CD14-positive monocyte (primary cell): ENCODE results near the gene CLVS2. TPM values are rescaled to one million over a fixed set of nuclear protein-coding genes. Genes with fewer than 3 reads are reported as not detected.

Experiments
- DNase-seq, 3 donors: peaks; one replicate each; pipeline ENCODE4 v3.0.0-alpha.2; 2011 to 2022
- H2AFZ ChIP-seq: 2 replicates; pipeline ENCODE4 v1.6.0; 2012; ENCODE audit warnings: mild to moderate bottlenecking, low read depth, low read length, inconsistent platforms; ENCODE audit not compliant: insufficient read depth, poor library complexity, severe bottlenecking
- H3K27ac ChIP-seq, 2 donors: 1 replicate in 1 of 2; 2 replicates in 1 of 2; pipeline ENCODE4 v1.5.1; 2012 to 2013; ENCODE audit warnings: low read length in 2 of 2, control low read depth in 1 of 2, inconsistent platforms in 1 of 2, low read depth in 1 of 2, mild to moderate bottlenecking in 1 of 2
- H3K27me3 ChIP-seq, 2 donors: one replicate each; pipeline versions ENCODE4 v1.6.0 to v1.6.1; 2011 to 2013; ENCODE audit warnings: low read length in 2 of 2; ENCODE audit not compliant: control insufficient read depth in 2 of 2, insufficient read depth in 2 of 2
- H3K36me3 ChIP-seq, 2 donors: replicated peaks in 1 of 2; 1 replicate in 1 of 2; 2 replicates in 1 of 2; pipeline versions ENCODE4 v1.5.1 to v1.6.1; 2012 to 2013; ENCODE audit warnings: low read length in 2 of 2, control low read depth in 1 of 2, inconsistent platforms in 1 of 2, mild to moderate bottlenecking in 1 of 2; ENCODE audit not compliant: insufficient read depth in 2 of 2, control insufficient read depth in 1 of 2
- H3K4me1 ChIP-seq, 2 donors: 1 replicate in 1 of 2; 2 replicates in 1 of 2; pipeline versions ENCODE4 v1.5.1 to v1.6.1; 2012 to 2013; ENCODE audit warnings: low read length in 2 of 2, control low read depth in 1 of 2, inconsistent platforms in 1 of 2, mild to moderate bottlenecking in 1 of 2, moderate library complexity in 1 of 2; ENCODE audit not compliant: insufficient read depth in 2 of 2, control insufficient read depth in 1 of 2
- H3K4me2 ChIP-seq: replicated peaks from 2 replicates; pipeline ENCODE3; 2012; ENCODE audit warnings: low read length, moderate library complexity, mild to moderate bottlenecking; ENCODE audit not compliant: poor library complexity, severe bottlenecking; ENCODE audit errors: extremely low read depth
- H3K4me3 ChIP-seq, 3 experiments: fragments of 200-600 bp in 1 of 3; sonication (generic) in 1 of 3; replicated peaks in 1 of 3; 1 replicate in 2 of 3; 2 replicates in 1 of 3; pipeline ENCODE4 v1.5.1; 2011 to 2013; ENCODE audit warnings: low read length in 3 of 3, mild to moderate bottlenecking in 3 of 3, control low read depth in 2 of 3, low read depth in 2 of 3, inconsistent platforms in 1 of 3, moderate library complexity in 1 of 3
- H3K79me2 ChIP-seq: 2 replicates; pipeline ENCODE4 v1.6.0; 2012; ENCODE audit warnings: mild to moderate bottlenecking, control low read depth, inconsistent platforms, low read length, moderate library complexity; ENCODE audit not compliant: insufficient read depth
- H3K9ac ChIP-seq: 2 replicates; pipeline ENCODE4 v1.6.0; 2017; ENCODE audit warnings: low read length, mild to moderate bottlenecking; ENCODE audit not compliant: insufficient read depth, poor library complexity, severe bottlenecking
- H3K9me3 ChIP-seq, 2 donors: replicated peaks in 1 of 2; 1 replicate in 1 of 2; 2 replicates in 1 of 2; pipeline versions ENCODE4 v1.5.1 to v1.6.1; 2012 to 2013; ENCODE audit warnings: low read length in 2 of 2, control low read depth in 1 of 2; ENCODE audit not compliant: control insufficient read depth in 1 of 2, insufficient read depth in 1 of 2
- H4K20me1 ChIP-seq: 2 replicates; pipeline ENCODE4 v1.6.0; 2012; ENCODE audit warnings: mild to moderate bottlenecking, low read length, control low read depth, moderate library complexity; ENCODE audit not compliant: insufficient read depth
- H3K27ac Mint-ChIP-seq, 7 donors: one replicate each; pipeline ENCODE4 v1.8.0; 2020; ENCODE audit warnings: mild to moderate bottlenecking in 7 of 7, mixed read lengths in 7 of 7, moderate library complexity in 6 of 7, inconsistent platforms in 2 of 7
- H3K27me3 Mint-ChIP-seq, 3 donors: one replicate each; pipeline ENCODE4 v1.8.0; 2021 to 2022; ENCODE audit warnings: low read depth in 3 of 3, mild to moderate bottlenecking in 3 of 3, mixed read lengths in 3 of 3, moderate library complexity in 3 of 3, inconsistent platforms in 1 of 3
- H3K36me3 Mint-ChIP-seq, 2 donors: one replicate each; pipeline ENCODE4 v1.8.0; 2020; ENCODE audit warnings: mixed read lengths in 2 of 2, inconsistent platforms in 1 of 2, mild to moderate bottlenecking in 1 of 2
- H3K4me1 Mint-ChIP-seq: one replicate; pipeline ENCODE4 v1.8.0; 2020; ENCODE audit warnings: mild to moderate bottlenecking, mixed read lengths
- H3K4me3 Mint-ChIP-seq, 2 donors: one replicate each; pipeline ENCODE4 v1.8.0; 2020; ENCODE audit warnings: mild to moderate bottlenecking in 2 of 2, mixed read lengths in 2 of 2, moderate library complexity in 1 of 2
- H3K9me3 Mint-ChIP-seq, 7 donors: one replicate each; pipeline ENCODE4 v1.8.0; 2020 to 2022; ENCODE audit warnings: mixed read lengths in 7 of 7, mild to moderate bottlenecking in 6 of 7, moderate library complexity in 6 of 7, inconsistent platforms in 2 of 7
- CTCF ChIP-seq: fragments of 200-600 bp; IDR thresholded peaks from one replicate; pipeline ENCODE4 v1.8.0; 2022; ENCODE audit warnings: antibody characterized with exemption, mild to moderate bottlenecking
- WGBS: methylation state at CpG from one replicate; pipeline ENCODE4 v1.1.5; 2013; ENCODE audit warnings: missing lambda C conversion rate; ENCODE audit not compliant: insufficient coverage; 5-methylcytosine and 5-hydroxymethylcytosine counted together
- intact Hi-C, 2 donors: fragments of 100-400 bp; cut with micrococcal nuclease; formaldehyde crosslinking; loops; one replicate each; pipeline versions ENCODE4 v1.15.0 to v1.15.1; 2023
- polyA plus RNA-seq, 3 donors: library from polyadenylated mRNA; depleted of rRNA in 1 of 3; unstranded in 2 of 3; stranded (reverse) in 1 of 3; fragments of 300-500 nt in 2 of 3; fragments of >200 nt in 1 of 3; fragmentation: Illumina TruSeq in 2 of 3; gene quantifications; 1 replicate in 2 of 3; 2 replicates in 1 of 3; pipeline ENCODE4 v1.2.3, GENCODE V29; 2012 to 2021

The CLVS2 gene
- polyA plus RNA-seq, 3 donors, result not detected

- Histone ChIP-seq H3K79me2 (no peaks in the 10 kb centered on the region), H3K27me3 (no peaks in the 10 kb centered on the region), H3K9me3 (peaks cover 0 to 12% of the 10 kb centered on the region in 2 donors), H2AFZ (no peak overlapping the region), H3K27ac (no peak overlapping the region), H3K9ac (no peak overlapping the region), H3K4me2 (no peak overlapping the region), H3K4me1 (no peaks in the 10 kb centered on the region), H3K4me3 (no peak overlapping the region), H3K36me3 (no peaks in the 10 kb centered on the region), H4K20me1 (no peaks in the 10 kb centered on the region)
- Mint-ChIP-seq H3K9me3 (peaks cover 2 to 11% (median 6%) of the 10 kb centered on the region in 7 donors), H3K4me3 (no peak overlapping the region), H3K27me3 (peaks cover 0 to 2% (median 0%) of the 10 kb centered on the region in 3 donors), H3K36me3 (no peaks in the 10 kb centered on the region), H3K4me1 (no peaks in the 10 kb centered on the region), H3K27ac (no peak overlapping the region)
- DNase-seq, result no peak
- intact Hi-C loops, result no loop called here
- no peak for TF ChIP-seq CTCF
- WGBS, result no CpG with 5 or more reads among the region's 1 CpG
These were observed 42.3 kb upstream of the CLVS2 start for GRCh38 chr6:122953766-122954165.

GRCh38 chr6:122956376-122956775 lies 39.7 kb upstream of the CLVS2 start:
- WGBS, result 100% methylated on average over 2 of the region's 2 CpGs
- H3K36me3 Mint-ChIP-seq, result no peaks in the 10 kb centered on the region
- Histone ChIP-seq H3K27me3 (no peaks in the 10 kb centered on the region), H3K4me1 (no peaks in the 10 kb centered on the region), H3K9ac (no peak overlapping the region), H3K79me2 (no peaks in the 10 kb centered on the region), H3K4me3 (no peak overlapping the region), H3K27ac (no peak overlapping the region), H4K20me1 (no peaks in the 10 kb centered on the region), H3K9me3 (peaks cover 0 to 12% of the 10 kb centered on the region in 2 donors), H3K36me3 (no peaks in the 10 kb centered on the region), H3K4me2 (no peak overlapping the region), H2AFZ (no peak overlapping the region)
- H3K9me3 Mint-ChIP-seq, result peaks cover 2 to 13% (median 6%) of the 10 kb centered on the region in 7 donors
- intact Hi-C loops, result no loop called here
- H3K27me3 Mint-ChIP-seq, result peaks cover 0 to 2% (median 0%) of the 10 kb centered on the region in 3 donors
- DNase-seq, result no peak
- H3K4me1 Mint-ChIP-seq, result no peaks in the 10 kb centered on the region
- no peak overlapping the region for H3K4me3 Mint-ChIP-seq
- H3K27ac Mint-ChIP-seq, result no peak overlapping the region
- no peak for TF ChIP-seq CTCF
